G401.6 (cell line): ENCODE results near the gene SCAF4.

Source experiments
- FAIRE-seq: peaks from 2 replicates; lab custom pipeline; 2012; peaks lifted over from hg19 to GRCh38; lab: Jason Lieb, UNC

Gene SCAF4

GRCh38 chr21:31735511-31735992 lies 3.6 kb upstream of the SCAF4 start:
- FAIRE-seq, result no peak

GRCh38 chr21:31733551-31734149 lies 1.7 kb upstream of the SCAF4 start:
- no peak for FAIRE-seq

- no peak for FAIRE-seq
Observed at GRCh38 chr21:31732597-31733550, 956 bp upstream of the SCAF4 start.

GRCh38 chr21:31731056-31731856 lies 662 bp downstream of the SCAF4 start:
- FAIRE-seq, result no peak

GRCh38 chr21:31730712-31731055 lies 1.2 kb downstream of the SCAF4 start:
- no peak for FAIRE-seq

GRCh38 chr21:31729622-31730343 lies 2.1 kb downstream of the SCAF4 start:
- FAIRE-seq, result no peak

- FAIRE-seq, result no peak
Observed at GRCh38 chr21:31728952-31729351, 3.0 kb downstream of the SCAF4 start.

GRCh38 chr21:31728191-31728590 lies 3.7 kb downstream of the SCAF4 start:
- no peak for FAIRE-seq

GRCh38 chr21:31727181-31727580 lies 4.7 kb downstream of the SCAF4 start:
- no peak for FAIRE-seq

GRCh38 chr21:31726407-31726806 lies 5.5 kb downstream of the SCAF4 start:
- no peak for FAIRE-seq

GRCh38 chr21:31725202-31725839 lies 6.6 kb downstream of the SCAF4 start:
- no peak for FAIRE-seq

GRCh38 chr21:31724552-31724951 lies 7.4 kb downstream of the SCAF4 start:
- FAIRE-seq, result no peak

GRCh38 chr21:31721381-31721780 lies 10.5 kb downstream of the SCAF4 start:
- no peak for FAIRE-seq

GRCh38 chr21:31720739-31721138 lies 11.2 kb downstream of the SCAF4 start:
- no peak for FAIRE-seq

GRCh38 chr21:31720330-31720729 lies 11.6 kb downstream of the SCAF4 start:
- no peak for FAIRE-seq

- no peak for FAIRE-seq
Observed at GRCh38 chr21:31716106-31716505, 15.8 kb downstream of the SCAF4 start.

GRCh38 chr21:31714741-31715365 lies 17.1 kb downstream of the SCAF4 start:
- no peak for FAIRE-seq

- FAIRE-seq, result no peak
Observed at GRCh38 chr21:31713973-31714740, 17.8 kb downstream of the SCAF4 start.

GRCh38 chr21:31713115-31713514 lies 18.8 kb downstream of the SCAF4 start:
- FAIRE-seq, result no peak

GRCh38 chr21:31711745-31712285 lies 20.1 kb downstream of the SCAF4 start:
- no peak for FAIRE-seq
